SU-DHL-6 (cell line): Measurements from ENCODE around the gene TMC3.

Source experiments
- CTCF ChIP-seq: fragments of 200-600 bp; sonication (generic); IDR thresholded peaks from one replicate; pipeline ENCODE4 v1.5.1; 2017; ENCODE audit warnings: antibody characterized with exemption, mild to moderate bottlenecking, low read length, moderate library complexity; ENCODE audit not compliant: insufficient read depth, poor library complexity, severe bottlenecking
- EZH2phosphoT487 ChIP-seq: fragments of 200-600 bp; sonication (generic), shearing (Covaris generic); conservative IDR thresholded peaks from 2 replicates; pipeline ENCODE4 v1.6.1; 2018; ENCODE audit warnings: mild to moderate bottlenecking, antibody characterized with exemption, low read length, moderate library complexity, mixed read lengths

GRCh38 chr15:81407176-81407575 is 33.2 kb upstream of the TMC3 start:
- TF ChIP-seq CTCF, result no peak
- TF ChIP-seq EZH2phosphoT487, result no peak
